ENCODE results near the gene DHRS11.

Gene DHRS11

GRCh38 chr17:36566081-36566480 is 25.6 kb upstream of the DHRS11 start:
- Histone ChIP-seq H3K27me3 (ENCODE audit: insufficient read depth, low read length, poor library complexity) (no peaks in the 10 kb centered on the region), H3K56ac (ENCODE audit: low read length) (no peak overlapping the region), H2AK5ac (ENCODE audit: low read length) (no peak overlapping the region), H3K27ac (ENCODE audit: low read depth, low read length) (no peak overlapping the region), H3K4me1 (ENCODE audit: control insufficient read depth, low read depth, low read length) (no peaks in the 10 kb centered on the region), H3K18ac (ENCODE audit: low read length) (no peak overlapping the region), H3K23ac (ENCODE audit: low read length) (no peak overlapping the region), H4K5ac (ENCODE audit: low read length) (no peak overlapping the region), H4K8ac (ENCODE audit: low read depth, low read length) (no peak overlapping the region), H2BK120ac (ENCODE audit: low read depth, low read length) (no peak overlapping the region), H2BK5ac (ENCODE audit: low read length) (no peak overlapping the region), H3K36me3 (ENCODE audit: control insufficient read depth, insufficient read depth, low read length) (peaks cover 8% of the 10 kb centered on the region), H3K79me1 (ENCODE audit: low read length) (no peaks in the 10 kb centered on the region), H2BK15ac (replicated peaks; ENCODE audit: low read depth) (no peak overlapping the region), H3K4me3 (ENCODE audit: low read length) (no peak overlapping the region), H3K79me2 (ENCODE audit: control insufficient read depth, insufficient read depth, low read length) (no peaks in the 10 kb centered on the region), H3K4me2 (ENCODE audit: low read length) (no peak overlapping the region), H3K9ac (ENCODE audit: low read length) (no peak overlapping the region), H3K4ac (ENCODE audit: low read depth, low read length) (no peak overlapping the region)
- DNase-seq = no peak
- no CpG with 5 or more reads among the region's 4 CpGs for WGBS (ENCODE audit: extremely low coverage, insufficient coverage, low lambda C conversion rate)

- Histone ChIP-seq H3K4me1 (ENCODE audit: control insufficient read depth, low read depth, low read length) (no peaks in the 10 kb centered on the region), H2BK120ac (ENCODE audit: low read depth, low read length) (no peak overlapping the region), H3K4me2 (ENCODE audit: low read length) (no peak overlapping the region), H3K79me1 (ENCODE audit: low read length) (peaks cover 7% of the 10 kb centered on the region), H3K36me3 (ENCODE audit: control insufficient read depth, insufficient read depth, low read length) (peaks cover 5% of the 10 kb centered on the region), H4K5ac (ENCODE audit: low read length) (no peak overlapping the region), H3K23ac (ENCODE audit: low read length) (no peak overlapping the region), H3K27ac (ENCODE audit: low read depth, low read length) (no peak overlapping the region), H2BK5ac (ENCODE audit: low read length) (no peak overlapping the region), H3K56ac (ENCODE audit: low read length) (no peak overlapping the region), H3K9ac (ENCODE audit: low read length) (no peak overlapping the region), H3K4me3 (ENCODE audit: low read length) (no peak overlapping the region), H3K18ac (ENCODE audit: low read length) (no peak overlapping the region), H4K8ac (ENCODE audit: low read depth, low read length) (no peak overlapping the region), H3K4ac (ENCODE audit: low read depth, low read length) (no peak overlapping the region), H3K27me3 (ENCODE audit: insufficient read depth, low read length, poor library complexity) (no peaks in the 10 kb centered on the region), H2BK15ac (replicated peaks; ENCODE audit: low read depth) (no peak overlapping the region), H2AK5ac (ENCODE audit: low read length) (no peak overlapping the region), H3K79me2 (ENCODE audit: control insufficient read depth, insufficient read depth, low read length) (no peaks in the 10 kb centered on the region)
- no peak for DNase-seq
- WGBS (ENCODE audit: extremely low coverage, insufficient coverage, low lambda C conversion rate) = no CpG with 5 or more reads among the region's 12 CpGs
These were observed 16.7 kb upstream of the DHRS11 start for GRCh38 chr17:36575028-36575427.

GRCh38 chr17:36576793-36577192 is 14.9 kb upstream of the DHRS11 start:
- no peak overlapping the region for H3K27ac ChIP-seq (ENCODE audit: low read depth, low read length)
- no peak overlapping the region for H2BK15ac ChIP-seq (replicated peaks; ENCODE audit: low read depth)
- H3K4ac ChIP-seq (ENCODE audit: low read depth, low read length) = no peak overlapping the region
- no peak overlapping the region for H4K5ac ChIP-seq (ENCODE audit: low read length)
- no peak overlapping the region for H2AK5ac ChIP-seq (ENCODE audit: low read length)
- no peak overlapping the region for H3K18ac ChIP-seq (ENCODE audit: low read length)
- H3K79me1 ChIP-seq (ENCODE audit: low read length) = peaks cover 7% of the 10 kb centered on the region
- H3K4me1 ChIP-seq (ENCODE audit: control insufficient read depth, low read depth, low read length) = no peaks in the 10 kb centered on the region
- no peak overlapping the region for H4K8ac ChIP-seq (ENCODE audit: low read depth, low read length)
- peaks cover 4% of the 10 kb centered on the region for H3K36me3 ChIP-seq (ENCODE audit: control insufficient read depth, insufficient read depth, low read length)
- no peaks in the 10 kb centered on the region for H3K79me2 ChIP-seq (ENCODE audit: control insufficient read depth, insufficient read depth, low read length)
- H3K4me2 ChIP-seq (ENCODE audit: low read length) = no peak overlapping the region
- no peak overlapping the region for H3K4me3 ChIP-seq (ENCODE audit: low read length)
- no peak for DNase-seq
- H3K9ac ChIP-seq (ENCODE audit: low read length) = no peak overlapping the region
- no peak overlapping the region for H3K23ac ChIP-seq (ENCODE audit: low read length)
- H2BK120ac ChIP-seq (ENCODE audit: low read depth, low read length) = no peak overlapping the region
- no peak overlapping the region for H3K56ac ChIP-seq (ENCODE audit: low read length)
- no peak overlapping the region for H2BK5ac ChIP-seq (ENCODE audit: low read length)
- WGBS (ENCODE audit: extremely low coverage, insufficient coverage, low lambda C conversion rate) = no CpG with 5 or more reads among the region's 2 CpGs
- H3K27me3 ChIP-seq (ENCODE audit: insufficient read depth, low read length, poor library complexity) = no peaks in the 10 kb centered on the region

DNA sequence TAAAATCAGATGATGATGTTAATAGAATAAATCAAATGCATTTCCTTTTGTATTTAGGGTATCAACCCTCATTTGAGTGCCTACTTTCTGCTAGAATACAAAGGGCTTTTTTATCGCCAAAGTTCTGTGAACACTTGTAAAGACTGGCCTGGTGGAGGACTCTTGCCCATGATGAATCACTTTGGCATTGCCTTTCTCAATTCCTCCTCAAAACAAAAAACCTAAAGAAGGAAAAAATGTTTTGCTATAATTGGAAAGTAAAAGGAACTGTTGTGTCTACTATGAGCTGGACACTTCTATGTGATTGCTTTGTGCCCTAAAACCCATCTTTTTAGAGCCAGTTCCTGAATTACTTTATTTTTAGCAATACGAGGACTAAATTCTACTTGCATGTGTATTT is 13.0 kb upstream of the DHRS11 start:
- H3K27me3 ChIP-seq (ENCODE audit: insufficient read depth, low read length, poor library complexity) = no peaks in the 10 kb centered on the region
- H3K4ac ChIP-seq (ENCODE audit: low read depth, low read length) = no peak overlapping the region
- H3K18ac ChIP-seq (ENCODE audit: low read length) = no peak overlapping the region
- peaks cover 4% of the 10 kb centered on the region for H3K79me1 ChIP-seq (ENCODE audit: low read length)
- no peak overlapping the region for H3K56ac ChIP-seq (ENCODE audit: low read length)
- no peaks in the 10 kb centered on the region for H3K79me2 ChIP-seq (ENCODE audit: control insufficient read depth, insufficient read depth, low read length)
- no peak overlapping the region for H2AK5ac ChIP-seq (ENCODE audit: low read length)
- WGBS (ENCODE audit: extremely low coverage, insufficient coverage, low lambda C conversion rate) = no CpG with 5 or more reads among the region's 2 CpGs
- no peak overlapping the region for H2BK120ac ChIP-seq (ENCODE audit: low read depth, low read length)
- no peaks in the 10 kb centered on the region for H3K4me1 ChIP-seq (ENCODE audit: control insufficient read depth, low read depth, low read length)
- no peak overlapping the region for H3K23ac ChIP-seq (ENCODE audit: low read length)
- H3K4me2 ChIP-seq (ENCODE audit: low read length) = no peak overlapping the region
- H2BK5ac ChIP-seq (ENCODE audit: low read length) = no peak overlapping the region
- no peak overlapping the region for H3K9ac ChIP-seq (ENCODE audit: low read length)
- no peak overlapping the region for H2BK15ac ChIP-seq (replicated peaks; ENCODE audit: low read depth)
- H3K27ac ChIP-seq (ENCODE audit: low read depth, low read length) = no peak overlapping the region
- no peak for DNase-seq
- no peak overlapping the region for H3K4me3 ChIP-seq (ENCODE audit: low read length)
- no peak overlapping the region for H4K5ac ChIP-seq (ENCODE audit: low read length)
- no peak overlapping the region for H4K8ac ChIP-seq (ENCODE audit: low read depth, low read length)
- H3K36me3 ChIP-seq (ENCODE audit: control insufficient read depth, insufficient read depth, low read length) = peaks cover 4% of the 10 kb centered on the region

DNA sequence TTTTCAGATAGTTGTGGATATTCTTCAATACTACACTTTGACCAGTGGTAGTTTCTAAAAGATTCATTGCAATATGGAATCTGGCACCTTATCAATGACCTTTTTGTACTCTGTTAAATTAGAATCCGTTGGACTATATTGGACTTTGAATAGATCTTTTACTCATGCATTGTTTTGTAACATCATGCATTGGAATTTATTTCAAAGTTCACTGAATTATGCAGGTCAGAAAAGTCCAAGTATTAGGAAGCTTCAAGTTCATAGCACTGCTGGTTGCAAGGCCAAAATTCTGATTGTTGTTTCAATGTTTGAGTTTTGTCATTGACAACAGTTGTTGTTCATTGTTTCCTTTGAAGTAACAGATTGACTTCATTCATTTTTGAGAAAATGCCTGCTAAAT is 7.9 kb upstream of the DHRS11 start:
- no peak overlapping the region for H3K9ac ChIP-seq (ENCODE audit: low read length)
- no peak overlapping the region for H3K4me2 ChIP-seq (ENCODE audit: low read length)
- H2BK15ac ChIP-seq (replicated peaks; ENCODE audit: low read depth) = no peak overlapping the region
- no peak overlapping the region for H3K23ac ChIP-seq (ENCODE audit: low read length)
- no peak overlapping the region for H3K4me3 ChIP-seq (ENCODE audit: low read length)
- no peak overlapping the region for H3K27ac ChIP-seq (ENCODE audit: low read depth, low read length)
- no peak overlapping the region for H2AK5ac ChIP-seq (ENCODE audit: low read length)
- no peak overlapping the region for H3K18ac ChIP-seq (ENCODE audit: low read length)
- no peak overlapping the region for H2BK5ac ChIP-seq (ENCODE audit: low read length)
- peaks cover 2% of the 10 kb centered on the region for H3K36me3 ChIP-seq (ENCODE audit: control insufficient read depth, insufficient read depth, low read length)
- no peaks in the 10 kb centered on the region for H3K27me3 ChIP-seq (ENCODE audit: insufficient read depth, low read length, poor library complexity)
- no peak overlapping the region for H4K8ac ChIP-seq (ENCODE audit: low read depth, low read length)
- WGBS (ENCODE audit: extremely low coverage, insufficient coverage, low lambda C conversion rate) = no CpG with 5 or more reads among the region's 1 CpG
- H3K4me1 ChIP-seq (ENCODE audit: control insufficient read depth, low read depth, low read length) = no peaks in the 10 kb centered on the region
- DNase-seq = no peak
- H3K79me1 ChIP-seq (ENCODE audit: low read length) = no peaks in the 10 kb centered on the region
- no peak overlapping the region for H3K56ac ChIP-seq (ENCODE audit: low read length)
- no peaks in the 10 kb centered on the region for H3K79me2 ChIP-seq (ENCODE audit: control insufficient read depth, insufficient read depth, low read length)
- no peak overlapping the region for H3K4ac ChIP-seq (ENCODE audit: low read depth, low read length)
- no peak overlapping the region for H4K5ac ChIP-seq (ENCODE audit: low read length)
- H2BK120ac ChIP-seq (ENCODE audit: low read depth, low read length) = no peak overlapping the region

- no peak overlapping the region for H3K4me2 ChIP-seq (ENCODE audit: low read length)
- no peaks in the 10 kb centered on the region for H3K79me2 ChIP-seq (ENCODE audit: control insufficient read depth, insufficient read depth, low read length)
- no CpG with 5 or more reads among the region's 2 CpGs for WGBS (ENCODE audit: extremely low coverage, insufficient coverage, low lambda C conversion rate)
- no peak overlapping the region for H3K27ac ChIP-seq (ENCODE audit: low read depth, low read length)
- H4K5ac ChIP-seq (ENCODE audit: low read length) = no peak overlapping the region
- H3K18ac ChIP-seq (ENCODE audit: low read length) = no peak overlapping the region
- no peak overlapping the region for H2BK120ac ChIP-seq (ENCODE audit: low read depth, low read length)
- no peaks in the 10 kb centered on the region for H3K27me3 ChIP-seq (ENCODE audit: insufficient read depth, low read length, poor library complexity)
- no peak overlapping the region for H3K9ac ChIP-seq (ENCODE audit: low read length)
- H3K56ac ChIP-seq (ENCODE audit: low read length) = no peak overlapping the region
- H3K36me3 ChIP-seq (ENCODE audit: control insufficient read depth, insufficient read depth, low read length) = no peaks in the 10 kb centered on the region
- DNase-seq = no peak
- no peak overlapping the region for H2BK5ac ChIP-seq (ENCODE audit: low read length)
- H3K23ac ChIP-seq (ENCODE audit: low read length) = no peak overlapping the region
- H3K4ac ChIP-seq (ENCODE audit: low read depth, low read length) = no peak overlapping the region
- H4K8ac ChIP-seq (ENCODE audit: low read depth, low read length) = no peak overlapping the region
- no peak overlapping the region for H2AK5ac ChIP-seq (ENCODE audit: low read length)
- H3K79me1 ChIP-seq (ENCODE audit: low read length) = no peaks in the 10 kb centered on the region
- H3K4me3 ChIP-seq (ENCODE audit: low read length) = no peak overlapping the region
- H2BK15ac ChIP-seq (replicated peaks; ENCODE audit: low read depth) = no peak overlapping the region
- no peaks in the 10 kb centered on the region for H3K4me1 ChIP-seq (ENCODE audit: control insufficient read depth, low read depth, low read length)
These were observed 5.5 kb upstream of the DHRS11 start for GRCh38 chr17:36586138-36586537.
